Epithelial cell of prostate (primary cell): ENCODE measurements around the gene PLA2G15.
A peak's percentile ranks its signal among the peaks of the same experiment; 100 is the strongest.

Source experiments
- DNase-seq: peaks from one replicate; pipeline ENCODE4 v3.0.0-alpha.2; 2011; ENCODE audit warnings: low read depth, low spot score
- H3K27ac ChIP-seq: fragments of 450-650 bp; 2 replicates; pipeline ENCODE4 v1.5.1; 2017; ENCODE audit warnings: mild to moderate bottlenecking

The PLA2G15 gene, protein sequence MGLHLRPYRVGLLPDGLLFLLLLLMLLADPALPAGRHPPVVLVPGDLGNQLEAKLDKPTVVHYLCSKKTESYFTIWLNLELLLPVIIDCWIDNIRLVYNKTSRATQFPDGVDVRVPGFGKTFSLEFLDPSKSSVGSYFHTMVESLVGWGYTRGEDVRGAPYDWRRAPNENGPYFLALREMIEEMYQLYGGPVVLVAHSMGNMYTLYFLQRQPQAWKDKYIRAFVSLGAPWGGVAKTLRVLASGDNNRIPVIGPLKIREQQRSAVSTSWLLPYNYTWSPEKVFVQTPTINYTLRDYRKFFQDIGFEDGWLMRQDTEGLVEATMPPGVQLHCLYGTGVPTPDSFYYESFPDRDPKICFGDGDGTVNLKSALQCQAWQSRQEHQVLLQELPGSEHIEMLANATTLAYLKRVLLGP

GRCh38 chr16:68244903-68245853, at the start of gene PLA2G15:
Gene PLA2G15 (plus strand): TSS chr16:68245373. CDS start chr16:68245427, 54 bp downstream.
- no peak within 1 kb of the TSS for H3K27ac ChIP-seq
- peak; percentile 68 for DNase-seq

- no peak overlapping the region for H3K27ac ChIP-seq
- DNase-seq = no peak
Observed at GRCh38 chr16:68197250-68197649, 47.9 kb upstream of the PLA2G15 start.

GRCh38 chr16:68200088-68200783, 44.9 kb upstream of the PLA2G15 start:
- H3K27ac ChIP-seq = no peak overlapping the region
- no peak for DNase-seq

GRCh38 chr16:68202091-68202519, 43.1 kb upstream of the PLA2G15 start:
- DNase-seq = no peak
- H3K27ac ChIP-seq = no peak overlapping the region

GRCh38 chr16:68206245-68206644, 38.9 kb upstream of the PLA2G15 start:
- no peak for DNase-seq
- no peak overlapping the region for H3K27ac ChIP-seq

GRCh38 chr16:68214726-68215125, 30.4 kb upstream of the PLA2G15 start:
- DNase-seq = no peak
- H3K27ac ChIP-seq = no peak overlapping the region

DNA sequence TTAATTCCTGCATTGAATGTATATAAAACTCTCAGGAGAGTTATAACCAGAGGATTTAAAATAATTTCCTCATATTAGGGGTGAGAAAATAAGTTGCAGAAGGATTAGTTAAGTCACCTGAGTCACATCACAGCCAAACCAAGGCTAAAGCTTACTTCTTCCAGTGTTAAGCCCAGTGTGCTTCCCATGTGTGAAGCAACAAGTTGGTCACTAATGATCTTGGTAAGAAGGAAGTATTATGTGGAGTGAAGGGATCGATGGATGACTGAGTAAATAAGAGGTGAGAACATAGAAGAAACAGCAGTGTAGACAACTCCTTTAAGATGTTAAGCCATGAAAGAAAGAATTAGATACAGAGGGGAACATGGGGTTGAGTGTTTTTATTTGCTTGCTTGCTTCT, 29.9 kb upstream of the PLA2G15 start:
- no peak for DNase-seq
- no peak overlapping the region for H3K27ac ChIP-seq

DNA sequence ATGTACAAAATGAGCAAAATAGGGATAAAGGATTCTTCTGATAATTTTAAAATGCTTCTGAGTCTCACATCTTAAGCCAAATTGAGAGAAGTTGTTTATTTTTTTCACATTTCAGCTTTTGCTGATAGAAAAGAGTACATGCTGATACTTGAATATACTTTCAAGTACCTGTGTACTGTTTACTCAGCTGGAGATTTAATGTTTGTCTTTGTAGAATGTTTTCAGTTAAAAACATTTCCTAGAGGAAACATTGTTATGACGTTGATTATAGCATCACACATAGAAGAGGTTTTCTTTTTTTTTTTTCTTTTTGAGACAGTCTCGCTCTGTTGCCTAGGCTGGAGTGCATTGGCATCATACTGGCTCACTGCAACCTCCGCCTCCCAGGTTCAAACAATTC, 28.9 kb upstream of the PLA2G15 start:
- no peak for DNase-seq
- no peak overlapping the region for H3K27ac ChIP-seq

- DNase-seq = no peak
- H3K27ac ChIP-seq = no peak overlapping the region
Observed at GRCh38 chr16:68217506-68217905, 27.7 kb upstream of the PLA2G15 start.

DNA sequence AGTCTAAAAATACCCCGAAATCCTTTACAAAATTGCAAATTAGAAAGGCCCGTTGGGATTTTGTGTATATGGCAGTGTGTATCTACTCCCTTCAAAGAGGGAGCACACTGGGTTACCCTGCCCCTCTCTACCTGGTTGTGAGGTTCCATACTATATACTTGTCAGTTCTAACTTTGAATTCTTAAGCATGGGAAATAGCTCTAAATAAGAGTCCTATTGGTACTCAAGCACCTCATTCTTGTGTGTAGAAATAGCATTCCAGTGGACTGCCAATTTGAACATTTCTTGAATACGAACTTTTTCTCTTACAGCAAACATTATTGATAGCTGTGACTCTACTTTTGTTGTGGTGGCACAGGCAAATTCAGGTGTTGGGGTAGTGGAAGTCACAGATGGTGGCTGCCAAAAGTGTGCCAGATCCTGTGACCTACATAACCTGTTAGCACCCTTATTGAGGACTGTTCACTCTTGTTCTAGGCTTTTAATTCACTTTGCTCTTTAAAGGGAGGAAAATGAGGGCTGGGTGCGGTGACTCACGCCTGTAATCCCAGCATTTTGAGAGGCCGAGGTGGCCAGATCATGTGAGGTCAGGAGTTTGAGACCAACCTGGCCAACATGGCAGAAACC, 25.3 kb upstream of the PLA2G15 start:
- DNase-seq = no peak

DNA sequence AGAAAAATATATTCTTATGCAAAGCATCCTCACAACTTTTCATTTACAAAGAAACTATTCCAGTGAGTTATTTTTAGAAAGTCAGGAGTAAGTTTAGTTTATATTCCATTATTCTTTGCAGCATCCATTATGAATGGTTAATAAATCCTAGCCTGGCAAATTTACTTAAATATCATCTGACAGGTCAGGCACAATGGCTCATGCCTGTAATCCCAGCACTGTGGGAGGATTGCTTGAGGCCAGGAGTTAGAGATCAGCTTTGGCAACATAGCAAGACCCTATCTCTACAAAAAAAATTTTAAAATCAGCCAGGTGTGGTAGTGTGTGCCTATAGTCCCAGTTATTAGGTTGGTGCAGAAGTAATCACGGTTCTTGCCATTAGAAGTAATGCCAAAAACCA, 22.1 kb upstream of the PLA2G15 start:
- H3K27ac ChIP-seq = no peak overlapping the region
- DNase-seq = no peak

More for the DNA sequence above, 25.3 kb upstream of the PLA2G15 start:
- no peak overlapping the region for H3K27ac ChIP-seq

DNA sequence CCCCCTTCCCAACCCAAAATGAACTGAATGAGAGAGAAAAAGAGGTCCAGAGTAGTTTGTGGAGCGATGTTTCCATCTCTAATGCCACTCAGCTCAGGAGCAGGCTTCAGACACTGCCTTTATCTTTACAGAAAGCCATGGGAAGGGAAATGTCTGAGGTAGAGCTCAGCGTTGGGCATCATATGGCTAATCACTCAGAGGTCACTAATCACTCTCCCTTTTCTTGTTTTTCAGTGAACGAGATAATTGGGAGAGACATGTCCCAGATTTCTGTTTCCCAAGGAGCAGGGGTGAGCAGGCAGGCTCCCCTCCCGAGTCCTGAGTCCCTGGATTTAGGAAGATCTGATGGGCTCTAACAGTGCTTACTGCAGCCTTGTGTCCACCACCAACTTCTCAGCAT, 19.1 kb upstream of the PLA2G15 start:
- no peak for DNase-seq
- H3K27ac ChIP-seq = no peak overlapping the region

DNA sequence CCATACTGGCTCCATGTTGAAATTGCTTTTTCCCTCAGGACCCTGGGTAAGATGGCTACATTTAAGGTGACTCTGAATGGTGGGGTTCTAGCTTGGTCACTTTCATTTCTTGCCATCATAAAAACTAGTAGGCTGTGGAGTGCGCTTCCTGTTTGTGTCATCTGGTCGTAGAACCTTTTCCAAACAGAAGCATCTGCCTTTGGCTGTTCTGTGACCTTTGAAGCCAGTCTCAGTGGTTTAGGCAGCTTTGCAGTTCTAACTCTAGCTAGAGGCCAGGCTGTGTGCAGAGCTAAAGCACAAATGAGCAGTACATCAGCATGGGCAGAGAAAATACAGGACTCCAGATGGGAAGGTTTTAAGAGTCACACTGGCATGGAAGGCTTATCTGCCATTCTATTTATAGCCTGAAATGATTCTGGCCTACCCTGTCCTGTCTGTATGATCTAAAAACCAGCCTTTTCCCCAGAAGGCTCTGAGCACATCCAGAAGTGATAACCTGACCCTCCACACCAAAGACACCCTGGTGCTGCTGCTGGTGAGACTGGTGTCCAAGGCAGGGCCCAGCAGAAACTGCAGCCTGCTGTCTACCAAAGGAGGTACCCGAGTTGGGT, 17.9 kb upstream of the PLA2G15 start:
- H3K27ac ChIP-seq = no peak overlapping the region
- DNase-seq = no peak

GRCh38 chr16:68227850-68228553, 17.2 kb upstream of the PLA2G15 start:
- no peak overlapping the region for H3K27ac ChIP-seq
- DNase-seq = no peak

GRCh38 chr16:68228652-68229051, 16.5 kb upstream of the PLA2G15 start:
- no peak for DNase-seq
- H3K27ac ChIP-seq = no peak overlapping the region

DNA sequence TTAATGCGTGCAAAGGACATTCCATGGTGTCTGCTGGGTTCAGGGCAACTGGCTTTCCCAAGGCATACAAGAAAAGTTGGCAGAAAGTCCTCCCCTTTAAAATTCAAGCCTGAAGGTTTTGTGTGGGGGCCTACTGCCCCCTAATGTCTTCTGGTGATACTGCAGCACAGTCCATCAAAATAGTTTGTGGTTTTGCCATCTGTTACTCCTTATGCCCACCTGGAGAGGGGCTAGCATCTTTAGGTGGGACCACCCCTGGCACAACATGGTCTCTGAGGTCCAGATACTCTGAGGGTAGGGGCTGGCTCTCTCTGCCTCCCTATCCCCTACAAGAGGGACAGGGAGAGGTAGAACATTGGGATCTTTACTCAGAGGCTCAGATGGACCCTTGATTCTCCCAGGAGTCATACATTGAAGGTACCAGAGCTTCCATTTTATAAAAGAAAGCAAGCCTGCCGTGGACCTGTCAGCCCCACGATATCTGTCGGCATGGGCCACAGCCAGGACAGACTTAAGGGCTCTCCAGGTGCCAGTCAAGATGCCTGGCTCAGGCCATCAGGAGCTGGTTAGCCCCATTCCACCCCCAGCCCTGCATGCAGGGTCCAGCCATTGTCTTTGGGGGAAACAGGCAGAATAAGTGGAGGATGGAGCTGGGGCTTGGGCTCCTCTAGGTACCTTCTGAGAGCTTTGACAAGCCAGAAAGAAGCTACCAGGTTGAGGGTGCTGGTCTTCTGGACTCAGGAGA, 15.6 kb upstream of the PLA2G15 start:
- DNase-seq = no peak
- H3K27ac ChIP-seq = no peak overlapping the region

DNA sequence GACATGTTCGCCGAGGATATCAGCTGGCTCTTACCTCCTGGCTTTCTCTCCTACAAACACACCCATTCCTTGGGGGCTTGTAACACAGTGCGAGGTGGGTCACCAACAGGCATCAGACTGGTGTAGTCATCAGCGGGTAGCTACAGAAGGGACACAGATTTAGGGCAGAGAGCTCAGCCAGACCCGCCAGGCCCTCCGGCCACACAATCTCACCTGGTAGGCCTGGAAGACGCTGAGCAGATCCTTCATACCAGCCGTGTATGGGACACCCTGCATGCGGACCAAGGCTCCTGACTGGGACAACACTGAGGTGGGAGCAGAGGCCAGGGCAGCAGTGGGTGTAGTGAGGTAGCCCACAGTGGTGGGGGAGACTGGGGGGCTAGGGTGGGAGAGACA, 15.0 kb upstream of the PLA2G15 start:
- H3K27ac ChIP-seq = no peak overlapping the region
- no peak for DNase-seq

- DNase-seq = no peak
- H3K27ac ChIP-seq = no peak overlapping the region
Observed at GRCh38 chr16:68230956-68231355, 14.2 kb upstream of the PLA2G15 start.
